Naive thymus-derived CD8-positive, alpha-beta T cell (primary cell): ENCODE data around the gene ULK4. TPM values are rescaled to one million over a fixed set of nuclear protein-coding genes. Genes with fewer than 3 reads are reported as not detected.
A peak's percentile ranks its signal among the peaks of the same experiment; 100 is the strongest.

ENCODE experiments used
- ATAC-seq, 2 donors: fragments of 150-1000 bp; cut with Tn5 transposase in 1 of 2; sonication (Bioruptor Pico), chemical (Tn5 transposase) in 1 of 2; 1 replicate in 1 of 2; 2 replicates in 1 of 2; pipeline ENCODE4 v1.10.0; 2021; ENCODE audit warnings: mild to moderate bottlenecking in 2 of 2, moderate library complexity in 2 of 2
- POLR2A ChIA-PET: fragments of 350-600 bp; sonication (Branson Sonifier 250); formaldehyde crosslinking; loops from one replicate; lab custom pipeline; 2021; ENCODE audit warnings: antibody characterized with exemption; lab: Charles Lee
- DNase-seq, 10 donors: peaks; one replicate each; pipeline versions ENCODE4 v3.0.0 to v3.0.0-alpha.2; 2020 to 2022
- H3K27ac Mint-ChIP-seq, 10 donors: one replicate each; pipeline ENCODE4 v1.8.0; 2020 to 2022; ENCODE audit warnings: mild to moderate bottlenecking in 10 of 10, mixed read lengths in 10 of 10, moderate library complexity in 4 of 10, inconsistent platforms in 1 of 10
- H3K27me3 Mint-ChIP-seq, 5 donors: one replicate each; pipeline ENCODE4 v1.8.0; 2021 to 2022; ENCODE audit warnings: mixed read lengths in 5 of 5
- H3K36me3 Mint-ChIP-seq, 3 donors: one replicate each; pipeline ENCODE4 v1.8.0; 2020 to 2022; ENCODE audit warnings: mixed read lengths in 3 of 3, mild to moderate bottlenecking in 2 of 3, inconsistent platforms in 1 of 3
- H3K4me1 Mint-ChIP-seq, 4 donors: one replicate each; pipeline ENCODE4 v1.8.0; 2021 to 2022; ENCODE audit warnings: mixed read lengths in 4 of 4
- H3K4me3 Mint-ChIP-seq, 10 donors: one replicate each; pipeline ENCODE4 v1.8.0; 2020 to 2022; ENCODE audit warnings: mild to moderate bottlenecking in 10 of 10, mixed read lengths in 10 of 10, moderate library complexity in 6 of 10, inconsistent platforms in 1 of 10
- H3K9me3 Mint-ChIP-seq, 9 donors: one replicate each; pipeline ENCODE4 v1.8.0; 2020 to 2022; ENCODE audit warnings: mixed read lengths in 9 of 9, mild to moderate bottlenecking in 3 of 9, inconsistent platforms in 1 of 9, moderate library complexity in 1 of 9
- polyA plus RNA-seq, 3 donors: library from polyadenylated mRNA; unstranded; fragments of 300-500 nt; fragmentation: Illumina TruSeq; gene quantifications; one replicate each; pipeline ENCODE4 v1.2.3, GENCODE V29; 2021
- total RNA-seq, 8 experiments: library from RNA in 2 of 8; stranded (reverse) in 2 of 8; gene quantifications; one replicate each; pipeline ENCODE4 v1.2.3 and lab custom pipeline; 2021 to 2026

The ULK4 gene
- total and polyA plus RNA-seq, 5 experiments from 2014 or later: 6.6 to 16.8 (median 10.7) TPM

- ATAC-seq (no peak), DNase-seq (no peak)
- no peak overlapping the region for H3K4me3 Mint-ChIP-seq
- peaks cover 0 to 3% (median 0%) of the 10 kb centered on the region in 3 donors for H3K36me3 Mint-ChIP-seq
- H3K4me1 Mint-ChIP-seq: no peaks in the 10 kb centered on the region
- H3K27ac Mint-ChIP-seq: no peak overlapping the region
- POLR2A ChIA-PET: no interaction called here
- H3K9me3 Mint-ChIP-seq: no peaks in the 10 kb centered on the region
- no peaks in the 10 kb centered on the region for H3K27me3 Mint-ChIP-seq
Observed at GRCh38 chr3:41630708-41631107, 331.2 kb downstream of the ULK4 start.

GRCh38 chr3:41629986-41630385, 331.9 kb downstream of the ULK4 start:
- POLR2A ChIA-PET: no interaction called here
- Mint-ChIP-seq H3K36me3 (peaks cover 0 to 6% (median 0%) of the 10 kb centered on the region in 3 donors), H3K27me3 (no peaks in the 10 kb centered on the region), H3K9me3 (peaks cover 0 to 3% (median 0%) of the 10 kb centered on the region in 9 donors), H3K4me1 (no peaks in the 10 kb centered on the region), H3K27ac (no peak overlapping the region), H3K4me3 (no peak overlapping the region)
- ATAC-seq: no peak
- no peak for DNase-seq

GRCh38 chr3:41629072-41629471, 332.8 kb downstream of the ULK4 start:
- ATAC-seq (no peak), DNase-seq (no peak)
- H3K27me3 Mint-ChIP-seq: no peaks in the 10 kb centered on the region
- POLR2A ChIA-PET: no interaction called here
- no peak overlapping the region for H3K4me3 Mint-ChIP-seq
- no peaks in the 10 kb centered on the region for H3K4me1 Mint-ChIP-seq
- peaks cover 0 to 3% (median 0%) of the 10 kb centered on the region in 9 donors for H3K9me3 Mint-ChIP-seq
- H3K27ac Mint-ChIP-seq: no peak overlapping the region
- H3K36me3 Mint-ChIP-seq: peaks cover 0 to 9% (median 0%) of the 10 kb centered on the region in 3 donors

- peaks cover 0 to 9% (median 6%) of the 10 kb centered on the region in 3 donors for H3K36me3 Mint-ChIP-seq
- DNase-seq (no peak), ATAC-seq (no peak)
- POLR2A ChIA-PET: no interaction called here
- peaks cover 0 to 3% (median 0%) of the 10 kb centered on the region in 9 donors for H3K9me3 Mint-ChIP-seq
- no peak overlapping the region for H3K4me3 Mint-ChIP-seq
- H3K4me1 Mint-ChIP-seq: no peaks in the 10 kb centered on the region
- H3K27me3 Mint-ChIP-seq: no peaks in the 10 kb centered on the region
- no peak overlapping the region for H3K27ac Mint-ChIP-seq
Observed at GRCh38 chr3:41627477-41628087, 334.3 kb downstream of the ULK4 start.

- no peaks in the 10 kb centered on the region for H3K4me1 Mint-ChIP-seq
- no peak overlapping the region for H3K4me3 Mint-ChIP-seq
- ATAC-seq (no peak), DNase-seq (no peak)
- peaks cover 2 to 11% (median 5%) of the 10 kb centered on the region in 3 donors for H3K36me3 Mint-ChIP-seq
- POLR2A ChIA-PET: no interaction called here
- no peaks in the 10 kb centered on the region for H3K9me3 Mint-ChIP-seq
- H3K27ac Mint-ChIP-seq: no peak overlapping the region
- H3K27me3 Mint-ChIP-seq: no peaks in the 10 kb centered on the region
Observed at GRCh38 chr3:41612853-41613252, 349.1 kb downstream of the ULK4 start.

- Mint-ChIP-seq H3K27me3 (no peaks in the 10 kb centered on the region), H3K4me1 (no peaks in the 10 kb centered on the region), H3K36me3 (peaks cover 2 to 11% (median 5%) of the 10 kb centered on the region in 3 donors), H3K27ac (no peak overlapping the region), H3K4me3 (no peak overlapping the region), H3K9me3 (no peaks in the 10 kb centered on the region)
- DNase-seq: no peak
- no peak for ATAC-seq
- POLR2A ChIA-PET: no interaction called here
Observed at GRCh38 chr3:41611008-41611407, 350.9 kb downstream of the ULK4 start.

- no peak overlapping the region for H3K4me3 Mint-ChIP-seq
- peaks cover 0 to 2% (median 0%) of the 10 kb centered on the region in 4 donors for H3K4me1 Mint-ChIP-seq
- no peaks in the 10 kb centered on the region for H3K9me3 Mint-ChIP-seq
- ATAC-seq (no peak), DNase-seq (no peak)
- no peaks in the 10 kb centered on the region for H3K27me3 Mint-ChIP-seq
- POLR2A ChIA-PET: no interaction called here
- peaks cover 0 to 5% (median 2%) of the 10 kb centered on the region in 3 donors for H3K36me3 Mint-ChIP-seq
- no peak overlapping the region for H3K27ac Mint-ChIP-seq
Observed at GRCh38 chr3:41608347-41608746, 353.6 kb downstream of the ULK4 start.

- H3K36me3 Mint-ChIP-seq: peaks cover 0 to 5% (median 0%) of the 10 kb centered on the region in 3 donors
- H3K9me3 Mint-ChIP-seq: no peaks in the 10 kb centered on the region
- no peak overlapping the region for H3K27ac Mint-ChIP-seq
- no peak overlapping the region for H3K4me3 Mint-ChIP-seq
- no peaks in the 10 kb centered on the region for H3K27me3 Mint-ChIP-seq
- ATAC-seq (no peak), DNase-seq (no peak)
- POLR2A ChIA-PET: no interaction called here
- peaks cover 0 to 5% (median 3%) of the 10 kb centered on the region in 4 donors for H3K4me1 Mint-ChIP-seq
Observed at GRCh38 chr3:41603807-41604206, 358.1 kb downstream of the ULK4 start.

- Mint-ChIP-seq H3K27ac (peak overlapping the region in 2 of 10 donors; percentile 56 to 68), H3K9me3 (peaks cover 0 to 1% (median 0%) of the 10 kb centered on the region in 9 donors), H3K36me3 (peaks cover 0 to 5% (median 0%) of the 10 kb centered on the region in 3 donors), H3K27me3 (no peaks in the 10 kb centered on the region), H3K4me1 (peaks cover 0 to 5% (median 3%) of the 10 kb centered on the region in 4 donors), H3K4me3 (no peak overlapping the region)
- DNase-seq: no peak
- POLR2A ChIA-PET: no interaction called here
- ATAC-seq: no peak
Observed at GRCh38 chr3:41602121-41602520, 359.8 kb downstream of the ULK4 start.

- POLR2A ChIA-PET: no interaction called here
- Mint-ChIP-seq H3K4me3 (no peak overlapping the region), H3K9me3 (peaks cover 0 to 1% (median 0%) of the 10 kb centered on the region in 9 donors), H3K27ac (peak overlapping the region in 1 of 10 donors; percentile 56), H3K4me1 (peaks cover 0 to 5% (median 3%) of the 10 kb centered on the region in 4 donors), H3K27me3 (no peaks in the 10 kb centered on the region), H3K36me3 (peaks cover 0 to 5% (median 0%) of the 10 kb centered on the region in 3 donors)
- DNase-seq: no peak
- ATAC-seq: no peak
Observed at GRCh38 chr3:41601404-41601987, 360.4 kb downstream of the ULK4 start.

GRCh38 chr3:41600616-41601015, 361.3 kb downstream of the ULK4 start:
- POLR2A ChIA-PET: no interaction called here
- peaks cover 0 to 1% (median 0%) of the 10 kb centered on the region in 9 donors for H3K9me3 Mint-ChIP-seq
- no peak overlapping the region for H3K4me3 Mint-ChIP-seq
- ATAC-seq (no peak), DNase-seq (no peak)
- H3K27ac Mint-ChIP-seq: no peak overlapping the region
- peaks cover 0 to 5% (median 3%) of the 10 kb centered on the region in 4 donors for H3K4me1 Mint-ChIP-seq
- H3K27me3 Mint-ChIP-seq: no peaks in the 10 kb centered on the region
- peaks cover 0 to 7% (median 0%) of the 10 kb centered on the region in 3 donors for H3K36me3 Mint-ChIP-seq

- H3K27me3 Mint-ChIP-seq: no peaks in the 10 kb centered on the region
- peaks cover 0 to 11% (median 0%) of the 10 kb centered on the region in 3 donors for H3K36me3 Mint-ChIP-seq
- H3K4me1 Mint-ChIP-seq: peaks cover 0 to 7% (median 4%) of the 10 kb centered on the region in 4 donors
- H3K9me3 Mint-ChIP-seq: peaks cover 0 to 1% (median 0%) of the 10 kb centered on the region in 9 donors
- DNase-seq (no peak), ATAC-seq (no peak)
- H3K27ac Mint-ChIP-seq: no peak overlapping the region
- no peak overlapping the region for H3K4me3 Mint-ChIP-seq
- POLR2A ChIA-PET: no interaction called here
Observed at GRCh38 chr3:41599127-41599484, 362.8 kb downstream of the ULK4 start.

GRCh38 chr3:41598402-41599126, 363.3 kb downstream of the ULK4 start:
- H3K27ac Mint-ChIP-seq: no peak overlapping the region
- H3K36me3 Mint-ChIP-seq: peaks cover 0 to 11% (median 0%) of the 10 kb centered on the region in 3 donors
- peaks cover 0 to 6% (median 3%) of the 10 kb centered on the region in 4 donors for H3K4me1 Mint-ChIP-seq
- H3K4me3 Mint-ChIP-seq: no peak overlapping the region
- H3K27me3 Mint-ChIP-seq: no peaks in the 10 kb centered on the region
- no peak for ATAC-seq
- no peak for DNase-seq
- POLR2A ChIA-PET: interaction anchor here (0.6 kb wide), 1 partner anchor 717 kb away, joined by 3 read pairs; no protein-coding TSS in a partner anchor
- H3K9me3 Mint-ChIP-seq: peaks cover 0 to 1% (median 0%) of the 10 kb centered on the region in 9 donors
